Subcutaneous adipose tissue (tissue), 4 donors: ENCODE measurements around the gene SRPX. TPM values are rescaled to one million over a fixed set of nuclear protein-coding genes. Genes with fewer than 3 reads are reported as not detected.

Source experiments
- CTCF ChIP-seq: fragments of 450-650 bp; IDR thresholded peaks from one replicate; pipeline ENCODE4 v1.5.1; 2016; ENCODE audit warnings: low read depth, mild to moderate bottlenecking, control low read depth, antibody characterized with exemption, moderate library complexity
- total RNA-seq, 4 donors: library from RNA; depleted of rRNA; stranded (reverse); fragments of >200 nt; gene quantifications; one replicate each; pipeline ENCODE4 v1.1.0, GENCODE V29; 2016

The SRPX gene
- total RNA-seq, 4 donors from 2014 or later: 307 to 378 (median 349) TPM

- no peak for TF ChIP-seq CTCF
Measured at GRCh38 chrX:38154340-38154739, 66.3 kb downstream of the SRPX start.

GRCh38 chrX:38151441-38151840 lies 69.2 kb downstream of the SRPX start:
- TF ChIP-seq CTCF: no peak

- TF ChIP-seq CTCF: no peak
Measured at GRCh38 chrX:38150993-38151392, 69.7 kb downstream of the SRPX start.

- no peak for TF ChIP-seq CTCF
Measured at GRCh38 chrX:38149016-38149415, 71.7 kb downstream of the SRPX start.

GRCh38 chrX:38142610-38143009 lies 78.1 kb downstream of the SRPX start:
- TF ChIP-seq CTCF: no peak

- TF ChIP-seq CTCF: no peak
Measured at GRCh38 chrX:38138900-38139299, 81.8 kb downstream of the SRPX start.

GRCh38 chrX:38138157-38138891 lies 82.3 kb downstream of the SRPX start:
- no peak for TF ChIP-seq CTCF
